Measurements from ENCODE around the gene ISG20. TPM values are rescaled to one million over a fixed set of nuclear protein-coding genes. Genes with fewer than 3 reads are reported as not detected.

ISG20 gene
- total RNA-seq, 4 donors from 2014 or later: 3.9 to 35.9 (median 13.2) TPM

DNA sequence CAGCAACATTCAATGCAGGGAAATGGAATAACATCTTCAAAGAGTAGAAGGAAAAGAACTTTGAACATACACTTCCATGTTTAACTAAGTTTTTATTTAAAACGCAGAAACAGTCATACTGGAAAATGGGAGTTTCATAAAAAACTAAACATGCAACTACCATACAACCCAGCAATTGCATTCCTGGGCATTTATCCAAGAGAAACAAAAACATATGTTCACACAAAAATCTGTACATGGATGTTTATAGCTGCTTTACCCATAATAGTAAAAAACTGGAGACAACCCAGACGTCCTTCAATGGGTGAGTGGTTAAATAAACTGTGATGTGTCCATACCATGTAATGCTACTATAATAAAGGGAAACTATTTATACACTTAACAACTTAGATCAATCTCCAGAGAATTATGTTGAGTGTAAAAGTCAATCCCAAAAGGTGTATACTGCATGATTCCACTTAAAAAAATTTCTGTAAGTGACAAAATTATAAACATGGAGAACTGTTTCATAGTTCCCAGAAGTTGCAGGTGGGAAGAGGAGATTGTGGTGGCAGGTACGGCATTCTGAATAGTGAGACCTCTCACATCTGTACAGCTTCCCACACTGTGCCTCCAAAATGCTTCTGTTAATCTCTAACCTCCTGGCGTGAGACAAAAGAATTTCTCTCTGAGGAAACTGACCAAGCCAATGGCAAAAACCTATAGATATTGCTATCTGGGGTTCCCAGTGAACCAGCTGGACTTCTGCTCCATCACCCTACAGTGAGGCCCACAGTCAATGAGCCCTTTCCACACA lies 23.1 kb downstream of the ISG20 start:
- DNase-seq: no peak
- intact Hi-C loops (cut with DNase I; ENCODE audit: low total_unique reads): no loop called here
- Histone ChIP-seq H3K9me3 (no peaks in the 10 kb centered on the region), H3K27ac (no peak overlapping the region), H3K36me3 (no peaks in the 10 kb centered on the region), H3K4me3 (no peak overlapping the region), H3K27me3 (peaks cover 0 to 5% of the 10 kb centered on the region in 2 donors), H3K4me1 (no peaks in the 10 kb centered on the region)
- no peak for TF ChIP-seq POLR2A (IDR thresholded peaks at IDR 0.05)
- TF ChIP-seq, protein P1, sequence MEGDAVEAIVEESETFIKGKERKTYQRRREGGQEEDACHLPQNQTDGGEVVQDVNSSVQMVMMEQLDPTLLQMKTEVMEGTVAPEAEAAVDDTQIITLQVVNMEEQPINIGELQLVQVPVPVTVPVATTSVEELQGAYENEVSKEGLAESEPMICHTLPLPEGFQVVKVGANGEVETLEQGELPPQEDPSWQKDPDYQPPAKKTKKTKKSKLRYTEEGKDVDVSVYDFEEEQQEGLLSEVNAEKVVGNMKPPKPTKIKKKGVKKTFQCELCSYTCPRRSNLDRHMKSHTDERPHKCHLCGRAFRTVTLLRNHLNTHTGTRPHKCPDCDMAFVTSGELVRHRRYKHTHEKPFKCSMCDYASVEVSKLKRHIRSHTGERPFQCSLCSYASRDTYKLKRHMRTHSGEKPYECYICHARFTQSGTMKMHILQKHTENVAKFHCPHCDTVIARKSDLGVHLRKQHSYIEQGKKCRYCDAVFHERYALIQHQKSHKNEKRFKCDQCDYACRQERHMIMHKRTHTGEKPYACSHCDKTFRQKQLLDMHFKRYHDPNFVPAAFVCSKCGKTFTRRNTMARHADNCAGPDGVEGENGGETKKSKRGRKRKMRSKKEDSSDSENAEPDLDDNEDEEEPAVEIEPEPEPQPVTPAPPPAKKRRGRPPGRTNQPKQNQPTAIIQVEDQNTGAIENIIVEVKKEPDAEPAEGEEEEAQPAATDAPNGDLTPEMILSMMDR (IDR thresholded peaks at IDR 0.05): no peak

DNA sequence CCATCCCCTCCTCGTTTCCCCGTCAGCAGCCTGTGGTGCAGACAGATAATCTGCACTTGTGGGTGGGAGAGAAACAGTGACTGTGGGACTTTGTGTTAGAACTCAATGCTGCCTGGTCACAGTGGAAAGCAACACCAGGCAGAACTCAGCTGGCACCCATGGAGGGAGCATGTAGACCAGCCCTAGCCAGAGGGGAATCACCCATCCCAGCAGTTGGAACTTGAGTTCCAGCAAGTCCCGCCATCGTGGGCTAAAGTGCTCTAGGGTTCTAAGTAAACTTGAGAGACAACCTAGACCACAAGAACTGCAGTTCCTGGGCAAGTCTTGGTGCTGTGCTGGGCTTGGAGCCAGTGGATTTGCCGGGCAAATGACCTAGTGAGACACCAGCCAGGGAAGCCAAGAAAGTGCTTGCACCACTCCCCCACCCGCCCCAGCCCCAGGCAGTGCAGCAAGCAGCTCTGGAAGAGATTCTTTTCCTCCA lies 24.4 kb downstream of the ISG20 start:
- peaks cover 0 to 5% of the 10 kb centered on the region in 2 donors for H3K27me3 ChIP-seq
- no peak overlapping the region for H3K27ac ChIP-seq
- no peak for DNase-seq
- TF ChIP-seq POLR2A (IDR thresholded peaks at IDR 0.05): no peak
- TF ChIP-seq, protein P1 (IDR thresholded peaks at IDR 0.05): no peak
- H3K4me1 ChIP-seq: no peaks in the 10 kb centered on the region
- no peak overlapping the region for H3K4me3 ChIP-seq
- intact Hi-C loops (cut with DNase I; ENCODE audit: low total_unique reads): no loop called here
- no peaks in the 10 kb centered on the region for H3K36me3 ChIP-seq
- no peaks in the 10 kb centered on the region for H3K9me3 ChIP-seq

DNA sequence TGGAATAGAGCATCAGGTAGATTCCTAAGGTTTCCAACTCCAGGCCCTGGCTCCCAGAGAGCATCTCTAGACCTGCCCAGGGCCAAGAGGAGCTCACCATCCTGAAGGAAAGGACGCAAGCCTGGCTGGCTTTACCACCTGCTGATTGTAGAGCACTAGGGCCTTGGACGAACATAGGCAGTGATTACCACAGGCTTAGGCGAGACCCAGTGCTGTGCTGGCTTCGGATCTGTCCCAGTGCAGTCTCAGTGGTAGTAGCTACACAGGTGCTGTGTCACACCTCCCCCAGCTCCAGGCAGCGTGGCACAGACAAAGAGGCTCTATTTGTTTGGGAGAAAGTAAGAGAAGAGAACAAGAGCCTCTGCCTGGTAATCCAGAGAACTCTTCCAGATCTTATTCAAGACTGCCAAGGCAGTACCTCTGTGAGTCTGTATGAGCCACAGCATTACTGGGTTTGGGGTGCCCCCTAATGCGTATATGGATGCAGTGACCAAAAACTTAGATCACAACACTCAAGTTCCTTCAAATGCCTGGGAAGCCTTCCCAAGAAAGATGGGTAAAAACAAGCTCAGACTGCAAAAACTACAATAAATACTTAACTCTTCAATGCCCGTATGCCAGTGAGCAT lies 25.4 kb downstream of the ISG20 start:
- TF ChIP-seq POLR2A (IDR thresholded peaks at IDR 0.05): no peak
- TF ChIP-seq, protein P1 (IDR thresholded peaks at IDR 0.05): peak in 3 of 4 experiments; percentile 31 to 70 (median 44)
- Histone ChIP-seq H3K36me3 (no peaks in the 10 kb centered on the region), H3K9me3 (no peaks in the 10 kb centered on the region), H3K27ac (no peak overlapping the region), H3K27me3 (peaks cover 0 to 2% of the 10 kb centered on the region in 2 donors), H3K4me1 (no peaks in the 10 kb centered on the region), H3K4me3 (no peak overlapping the region)
- DNase-seq: no peak
- intact Hi-C loops (cut with DNase I; ENCODE audit: low total_unique reads): no loop called here

DNA sequence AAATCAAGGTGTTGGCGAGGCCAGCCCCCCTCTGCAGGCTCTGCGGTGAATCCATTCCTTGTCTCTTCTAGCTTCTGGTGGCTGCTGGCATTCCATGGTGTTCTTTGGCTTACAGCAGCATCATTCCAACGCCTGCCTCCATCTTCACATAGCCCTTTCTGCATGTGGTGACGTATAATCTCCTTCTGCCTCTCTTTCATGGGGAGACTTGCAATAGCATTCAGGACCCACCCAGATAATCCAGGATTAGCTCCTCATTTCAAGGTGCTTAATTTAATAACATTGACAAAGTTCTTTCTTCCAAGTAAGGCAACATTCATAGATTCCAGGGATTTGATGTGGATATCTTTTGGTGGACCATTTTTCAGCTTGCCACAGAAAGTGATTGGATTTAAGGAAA lies 35.8 kb downstream of the ISG20 start:
- TF ChIP-seq, protein P1 (IDR thresholded peaks at IDR 0.05): no peak
- no peak for TF ChIP-seq POLR2A (IDR thresholded peaks at IDR 0.05)
- intact Hi-C loops (cut with DNase I; ENCODE audit: low total_unique reads): no loop called here
- no peaks in the 10 kb centered on the region for H3K27me3 ChIP-seq
- H3K9me3 ChIP-seq: no peaks in the 10 kb centered on the region
- no peak overlapping the region for H3K27ac ChIP-seq
- H3K4me1 ChIP-seq: no peaks in the 10 kb centered on the region
- no peaks in the 10 kb centered on the region for H3K36me3 ChIP-seq
- DNase-seq: no peak
- no peak overlapping the region for H3K4me3 ChIP-seq

DNA sequence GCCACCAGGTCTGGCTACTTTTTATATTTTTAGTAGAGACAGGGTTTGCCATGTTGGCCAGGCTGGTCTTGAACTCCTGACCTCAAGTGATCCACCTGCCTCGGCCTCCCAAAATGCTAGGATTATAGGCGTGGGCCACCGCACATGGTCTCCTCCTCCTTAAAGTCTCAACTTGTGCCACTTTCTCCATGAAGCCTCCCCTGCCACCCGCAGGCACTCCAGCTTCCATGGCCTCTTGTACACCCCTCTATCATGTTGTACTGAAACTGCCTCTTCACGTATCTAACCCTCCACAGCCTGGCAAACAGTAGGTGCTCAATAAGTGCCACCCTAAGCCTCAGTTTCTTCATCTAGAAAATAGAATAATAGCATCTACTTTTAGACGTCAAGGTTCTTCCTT lies 39.9 kb downstream of the ISG20 start:
- TF ChIP-seq POLR2A (IDR thresholded peaks at IDR 0.05): no peak
- TF ChIP-seq, protein P1 (IDR thresholded peaks at IDR 0.05): no peak
- no peak overlapping the region for H3K27ac ChIP-seq
- DNase-seq: no peak
- H3K36me3 ChIP-seq: no peaks in the 10 kb centered on the region
- intact Hi-C loops (cut with DNase I; ENCODE audit: low total_unique reads): no loop called here
- H3K9me3 ChIP-seq: no peaks in the 10 kb centered on the region
- H3K4me1 ChIP-seq: no peaks in the 10 kb centered on the region
- no peak overlapping the region for H3K4me3 ChIP-seq
- H3K27me3 ChIP-seq: no peaks in the 10 kb centered on the region

Measured in uterus (tissue), 4 donors.